ENCODE data around the gene CSDE1. TPM values are rescaled to one million over a fixed set of nuclear protein-coding genes. Genes with fewer than 3 reads are reported as not detected.

CSDE1 gene
- total and polyA plus RNA-seq, 8 donors, result 390 to 524 (median 438) TPM

DNA sequence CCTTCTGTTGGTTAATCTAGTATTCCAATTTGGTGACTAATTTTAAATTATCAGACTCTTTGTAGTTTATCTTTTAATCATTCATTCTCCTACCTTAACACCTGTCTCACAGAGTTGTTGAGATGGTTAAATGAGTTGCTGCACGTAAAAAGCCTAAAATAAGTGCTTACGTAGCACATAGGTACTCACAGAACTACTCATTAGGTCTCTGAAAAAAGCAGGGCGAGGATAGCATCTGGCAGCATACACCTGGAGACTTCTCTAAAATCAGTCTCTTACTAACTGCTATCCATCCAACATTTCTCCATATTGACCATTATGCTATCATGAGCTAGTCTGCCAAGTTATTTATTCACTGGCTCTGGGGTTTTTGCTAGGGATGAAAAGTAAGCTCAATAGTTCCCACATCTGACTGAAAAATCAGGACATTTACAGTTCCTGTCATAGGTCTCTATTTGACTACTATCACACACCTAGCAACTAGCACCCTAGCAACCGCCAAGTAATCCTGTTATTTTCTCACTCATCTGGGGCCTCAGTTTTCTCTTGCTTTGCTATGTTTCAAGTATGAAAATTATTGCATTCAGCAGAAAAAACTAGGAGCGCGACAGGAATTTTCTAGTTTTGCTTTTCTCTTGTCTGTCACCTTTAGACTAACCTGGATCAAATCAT lies 11.2 kb downstream of the CSDE1 start:
- H3K27me3 ChIP-seq, result no peaks in the 10 kb centered on the region
- no peaks in the 10 kb centered on the region for H3K9me3 ChIP-seq
- no peak overlapping the region for H3K4me3 ChIP-seq
- TF ChIP-seq, protein P1, sequence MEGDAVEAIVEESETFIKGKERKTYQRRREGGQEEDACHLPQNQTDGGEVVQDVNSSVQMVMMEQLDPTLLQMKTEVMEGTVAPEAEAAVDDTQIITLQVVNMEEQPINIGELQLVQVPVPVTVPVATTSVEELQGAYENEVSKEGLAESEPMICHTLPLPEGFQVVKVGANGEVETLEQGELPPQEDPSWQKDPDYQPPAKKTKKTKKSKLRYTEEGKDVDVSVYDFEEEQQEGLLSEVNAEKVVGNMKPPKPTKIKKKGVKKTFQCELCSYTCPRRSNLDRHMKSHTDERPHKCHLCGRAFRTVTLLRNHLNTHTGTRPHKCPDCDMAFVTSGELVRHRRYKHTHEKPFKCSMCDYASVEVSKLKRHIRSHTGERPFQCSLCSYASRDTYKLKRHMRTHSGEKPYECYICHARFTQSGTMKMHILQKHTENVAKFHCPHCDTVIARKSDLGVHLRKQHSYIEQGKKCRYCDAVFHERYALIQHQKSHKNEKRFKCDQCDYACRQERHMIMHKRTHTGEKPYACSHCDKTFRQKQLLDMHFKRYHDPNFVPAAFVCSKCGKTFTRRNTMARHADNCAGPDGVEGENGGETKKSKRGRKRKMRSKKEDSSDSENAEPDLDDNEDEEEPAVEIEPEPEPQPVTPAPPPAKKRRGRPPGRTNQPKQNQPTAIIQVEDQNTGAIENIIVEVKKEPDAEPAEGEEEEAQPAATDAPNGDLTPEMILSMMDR (IDR thresholded peaks at IDR 0.05), result no peak
- DNase-seq (no peak), ATAC-seq (no peak)
- intact Hi-C loops (cut with DNase I), result no loop called here
- peaks cover 13 to 61% of the 10 kb centered on the region in 2 donors for H3K4me1 ChIP-seq
- H3K36me3 ChIP-seq, result peaks cover 0 to 69% of the 10 kb centered on the region in 2 donors
- no peak overlapping the region for H3K27ac ChIP-seq

DNA sequence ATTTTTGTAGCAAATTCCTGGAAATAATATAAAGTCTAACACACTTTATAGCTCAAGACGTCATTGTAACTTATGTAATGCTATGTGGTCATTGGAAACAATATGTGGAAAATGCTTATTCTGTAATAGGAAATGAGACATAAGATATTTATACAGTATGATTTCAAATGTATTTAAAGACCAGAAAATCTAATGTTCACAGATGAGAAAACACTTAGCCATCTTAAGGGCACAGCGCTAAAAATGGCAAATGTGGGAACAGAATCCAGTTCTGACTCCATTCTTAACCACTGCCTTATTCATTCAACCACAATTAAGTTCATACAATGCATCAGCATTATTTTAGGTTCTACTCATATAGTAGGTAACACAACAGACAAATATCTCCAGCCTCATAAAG lies 12.5 kb downstream of the CSDE1 start:
- Histone ChIP-seq H3K4me1 (peaks cover 4 to 48% of the 10 kb centered on the region in 2 donors), H3K36me3 (peaks cover 0 to 68% of the 10 kb centered on the region in 2 donors), H3K4me3 (no peak overlapping the region), H3K9me3 (no peaks in the 10 kb centered on the region), H3K27me3 (no peaks in the 10 kb centered on the region), H3K27ac (no peak overlapping the region)
- TF ChIP-seq, protein P1 (IDR thresholded peaks at IDR 0.05), result no peak
- ATAC-seq, result no peak
- DNase-seq, result no peak
- intact Hi-C loops (cut with DNase I), result no loop called here

DNA sequence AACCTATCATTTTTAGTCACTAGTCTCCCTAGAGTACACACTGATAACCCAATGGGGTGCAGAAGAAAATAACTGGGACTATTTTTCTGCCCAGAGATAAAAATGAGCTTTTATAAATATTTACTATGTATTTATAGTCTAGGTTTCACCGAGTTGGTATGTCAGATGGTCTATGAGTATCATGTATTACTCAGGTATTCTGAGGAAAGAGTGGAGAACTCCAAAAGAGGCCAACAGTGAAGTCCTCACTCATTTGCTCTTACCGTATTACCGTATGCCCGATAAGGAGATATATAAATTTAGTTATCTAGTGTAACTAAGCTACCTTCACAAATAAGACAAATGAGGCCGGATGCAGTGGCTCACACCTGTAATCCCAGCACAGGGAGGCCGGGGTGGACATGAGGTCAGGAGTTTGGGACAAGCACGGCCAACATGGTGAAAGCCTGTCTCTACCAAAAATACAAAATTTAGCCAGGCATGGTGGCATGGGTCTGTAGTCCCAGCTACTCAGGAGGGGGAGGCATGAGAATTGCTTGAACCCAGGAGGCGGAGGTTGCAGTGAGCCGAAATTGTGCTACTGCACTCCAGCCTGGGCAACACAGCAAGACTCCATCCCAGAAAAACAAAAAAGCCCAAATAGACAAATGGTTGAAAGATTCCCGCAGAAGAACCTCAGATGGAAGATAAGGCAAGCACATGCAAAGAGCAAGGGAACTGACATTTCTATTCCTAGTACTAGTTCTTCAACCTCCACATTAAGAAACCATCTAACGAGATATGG lies 15.6 kb downstream of the CSDE1 start:
- Histone ChIP-seq H3K9me3 (no peaks in the 10 kb centered on the region), H3K27me3 (no peaks in the 10 kb centered on the region), H3K4me3 (no peak overlapping the region), H3K4me1 (peaks cover 0 to 26% of the 10 kb centered on the region in 2 donors), H3K36me3 (peaks cover 0 to 66% of the 10 kb centered on the region in 2 donors), H3K27ac (no peak overlapping the region)
- no peak for ATAC-seq
- intact Hi-C loops (cut with DNase I), result no loop called here
- TF ChIP-seq, protein P1 (IDR thresholded peaks at IDR 0.05), result no peak
- no peak for DNase-seq

DNA sequence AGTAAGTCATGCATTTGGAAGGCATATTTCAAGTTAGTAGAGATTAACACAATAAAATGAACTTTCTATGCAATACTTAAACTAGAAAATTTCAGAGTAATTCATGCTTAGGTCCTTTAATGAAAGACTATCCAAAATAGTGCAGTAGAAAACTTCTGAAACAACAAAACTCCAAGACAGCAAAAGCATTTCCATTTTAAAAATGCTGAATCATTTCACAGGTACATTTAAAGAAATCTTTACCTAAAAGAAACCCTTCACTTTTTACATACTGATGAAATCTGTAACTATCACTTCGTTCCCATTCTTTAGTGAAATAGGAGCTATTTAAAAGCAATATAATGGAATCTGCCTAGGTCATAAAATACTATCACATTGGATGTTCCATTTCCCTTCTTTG lies 17.5 kb downstream of the CSDE1 start:
- peaks cover 0 to 76% of the 10 kb centered on the region in 2 donors for H3K36me3 ChIP-seq
- no peaks in the 10 kb centered on the region for H3K9me3 ChIP-seq
- H3K27ac ChIP-seq, result no peak overlapping the region
- no peak overlapping the region for H3K4me3 ChIP-seq
- H3K4me1 ChIP-seq, result peaks cover 0 to 12% of the 10 kb centered on the region in 2 donors
- TF ChIP-seq, protein P1 (IDR thresholded peaks at IDR 0.05), result no peak
- H3K27me3 ChIP-seq, result no peaks in the 10 kb centered on the region
- intact Hi-C loops (cut with DNase I), result no loop called here
- DNase-seq (no peak), ATAC-seq (no peak)

DNA sequence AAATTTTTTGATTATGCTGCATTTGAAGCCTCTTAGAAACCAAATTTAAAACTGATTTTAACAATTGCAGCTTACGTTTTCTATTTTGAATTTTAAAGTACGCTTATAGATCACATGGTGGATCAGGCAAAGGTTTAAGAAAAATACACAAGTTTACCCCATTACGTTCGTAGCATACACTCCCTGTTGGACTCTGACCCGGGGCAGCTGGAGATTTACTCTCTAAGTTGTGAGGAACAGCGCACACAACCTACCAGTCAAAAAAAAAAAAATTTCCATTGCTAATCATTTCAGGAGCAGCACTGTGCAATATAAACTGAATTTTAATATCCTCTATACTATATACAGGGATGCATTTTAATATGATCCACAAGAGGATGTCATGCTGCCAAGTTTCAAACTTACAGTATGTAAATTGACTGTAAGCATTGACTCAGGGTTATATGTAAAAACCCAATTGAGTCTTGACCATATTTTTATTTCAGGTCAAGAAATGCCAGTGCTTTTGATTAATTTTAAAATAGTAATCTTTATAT lies 20.4 kb downstream of the CSDE1 start:
- ATAC-seq (no peak), DNase-seq (no peak)
- H3K4me3 ChIP-seq, result no peak overlapping the region
- H3K27ac ChIP-seq, result no peak overlapping the region
- H3K27me3 ChIP-seq, result no peaks in the 10 kb centered on the region
- peaks cover 0 to 83% of the 10 kb centered on the region in 2 donors for H3K36me3 ChIP-seq
- H3K9me3 ChIP-seq, result no peaks in the 10 kb centered on the region
- intact Hi-C loops (cut with DNase I), result no loop called here
- TF ChIP-seq, protein P1 (IDR thresholded peaks at IDR 0.05), result no peak
- no peaks in the 10 kb centered on the region for H3K4me1 ChIP-seq
